Activated B cell treated with CpG ODN at 0.5 μM for 24 hours (primary cell): Measurements from ENCODE around the gene GORASP1. TPM values are rescaled to one million over a fixed set of nuclear protein-coding genes. Genes with fewer than 3 reads are reported as not detected.

ENCODE experiments used
- ATAC-seq: fragments of 200-7000 bp; cut with Tn5 transposase; one replicate; pipeline ENCODE4 v1.10.0; 2021; ENCODE audit warnings: low read depth, mild to moderate bottlenecking, moderate library complexity
- CTCF ChIA-PET: fragments of 350-600 bp; sonication (Branson Sonifier 250); formaldehyde crosslinking; loops from one replicate; lab custom pipeline; 2021; ENCODE audit warnings: antibody characterized with exemption; lab: Charles Lee
- POLR2A ChIA-PET: fragments of 350-600 bp; sonication (Branson Sonifier 250); formaldehyde crosslinking; loops from one replicate; lab custom pipeline; 2021; ENCODE audit warnings: antibody characterized with exemption; lab: Charles Lee
- DNase-seq: peaks from one replicate; pipeline ENCODE4 v3.0.0; 2022
- H3K27ac Mint-ChIP-seq: one replicate; pipeline ENCODE4 v1.8.0; 2020; ENCODE audit warnings: mixed read lengths
- H3K27me3 Mint-ChIP-seq: one replicate; pipeline ENCODE4 v1.8.0; 2021; ENCODE audit warnings: mixed read lengths
- H3K36me3 Mint-ChIP-seq: one replicate; pipeline ENCODE4 v1.8.0; 2021; ENCODE audit warnings: low read depth, mixed read lengths
- H3K4me1 Mint-ChIP-seq: one replicate; pipeline ENCODE4 v1.8.0; 2021; ENCODE audit warnings: mixed read lengths
- H3K4me3 Mint-ChIP-seq: one replicate; pipeline ENCODE4 v1.8.0; 2020; ENCODE audit warnings: mild to moderate bottlenecking, mixed read lengths
- H3K9me3 Mint-ChIP-seq: one replicate; pipeline ENCODE4 v1.8.0; 2020; ENCODE audit warnings: mixed read lengths
- intact Hi-C: fragments of 100-400 bp; cut with micrococcal nuclease; formaldehyde crosslinking; loops from one replicate; pipeline ENCODE4 v1.15.1; 2024
- total RNA-seq: library from RNA; stranded (reverse); gene quantifications from 2 replicates; pipeline ENCODE4 v1.2.3, GENCODE V29; 2022
- TF ChIP-seq, protein P1 (sequence below): fragments of 200-600 bp; IDR thresholded peaks from one replicate; pipeline ENCODE4 v1.8.0; 2022; ENCODE audit warnings: antibody characterized with exemption, mild to moderate bottlenecking

Gene GORASP1
- total RNA-seq, result 41.6 and 47.8 TPM in 2 replicates

DNA sequence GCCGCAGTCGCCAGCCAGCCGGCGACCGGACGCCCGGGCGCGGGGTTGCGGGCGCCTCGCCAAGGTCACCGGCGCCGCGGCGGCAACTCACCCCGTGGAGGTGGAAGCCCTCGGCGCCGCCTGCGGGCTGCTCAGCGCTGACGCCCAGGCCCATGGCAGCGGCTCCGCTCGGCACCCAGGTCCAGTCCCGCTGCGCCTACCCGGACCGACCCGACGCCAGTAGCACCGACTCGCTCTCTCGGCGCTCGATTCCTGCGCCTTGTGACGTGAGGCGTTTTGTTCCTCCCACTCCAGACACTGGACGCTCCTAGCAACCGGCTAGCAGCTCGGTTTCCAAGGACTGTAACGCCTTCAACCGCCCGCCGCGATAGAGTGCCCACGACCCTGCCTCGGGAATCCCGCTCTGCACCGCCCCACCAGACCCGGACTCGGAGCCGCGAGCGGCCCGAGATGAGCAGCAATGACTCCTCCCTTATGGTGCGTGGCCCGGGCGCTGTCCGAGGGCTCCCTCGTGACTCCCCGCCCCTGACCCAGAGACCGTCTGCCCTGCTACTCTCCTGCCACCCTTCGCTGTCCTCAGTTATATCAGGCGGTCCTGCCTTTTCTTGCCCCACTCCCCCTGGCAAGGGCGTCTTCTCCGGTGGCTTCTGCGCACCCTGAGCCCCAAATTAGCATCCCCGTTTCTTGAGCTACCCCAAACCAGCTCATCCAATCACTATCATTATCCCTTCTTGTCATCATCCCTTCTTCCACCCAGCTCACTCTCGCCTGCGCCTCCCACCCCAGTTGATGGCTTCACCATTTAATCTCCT is at the start of gene GORASP1, which contains the start of gene TTC21A:
GORASP1 (minus strand) TSS at position 240 of the 812 bp plus-strand sequence; CDS start at position 154, 86 bp downstream.
TTC21A (plus strand) TSS at position 293 of the 812 bp plus-strand sequence; CDS start at position 451, 158 bp downstream.
- peak; percentile 64 for DNase-seq
- peak; percentile 50 for ATAC-seq
- H3K4me1 Mint-ChIP-seq, result peaks cover 62% of the 10 kb centered on the region
- TF ChIP-seq, protein P1, sequence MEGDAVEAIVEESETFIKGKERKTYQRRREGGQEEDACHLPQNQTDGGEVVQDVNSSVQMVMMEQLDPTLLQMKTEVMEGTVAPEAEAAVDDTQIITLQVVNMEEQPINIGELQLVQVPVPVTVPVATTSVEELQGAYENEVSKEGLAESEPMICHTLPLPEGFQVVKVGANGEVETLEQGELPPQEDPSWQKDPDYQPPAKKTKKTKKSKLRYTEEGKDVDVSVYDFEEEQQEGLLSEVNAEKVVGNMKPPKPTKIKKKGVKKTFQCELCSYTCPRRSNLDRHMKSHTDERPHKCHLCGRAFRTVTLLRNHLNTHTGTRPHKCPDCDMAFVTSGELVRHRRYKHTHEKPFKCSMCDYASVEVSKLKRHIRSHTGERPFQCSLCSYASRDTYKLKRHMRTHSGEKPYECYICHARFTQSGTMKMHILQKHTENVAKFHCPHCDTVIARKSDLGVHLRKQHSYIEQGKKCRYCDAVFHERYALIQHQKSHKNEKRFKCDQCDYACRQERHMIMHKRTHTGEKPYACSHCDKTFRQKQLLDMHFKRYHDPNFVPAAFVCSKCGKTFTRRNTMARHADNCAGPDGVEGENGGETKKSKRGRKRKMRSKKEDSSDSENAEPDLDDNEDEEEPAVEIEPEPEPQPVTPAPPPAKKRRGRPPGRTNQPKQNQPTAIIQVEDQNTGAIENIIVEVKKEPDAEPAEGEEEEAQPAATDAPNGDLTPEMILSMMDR, result no peak
- CTCF ChIA-PET, result interaction anchor here (0.8 to 1.8 kb wide), 4 partner anchors 41 to 185 kb away, joined by 3 to 6 read pairs (median 4); no protein-coding TSS in a partner anchor
- peak within 1 kb of the TSS; percentile 98 for H3K4me3 Mint-ChIP-seq
- H3K27me3 Mint-ChIP-seq, result no peaks in the 10 kb centered on the region
- no peaks in the 10 kb centered on the region for H3K9me3 Mint-ChIP-seq
- peaks cover 31% of the 10 kb centered on the region for H3K36me3 Mint-ChIP-seq
- intact Hi-C loops, result loop anchor here (1.0 to 2.0 kb wide), 6 partner anchors 14 to 299 kb away; partner anchors contain the start of gene RPSA
- H3K27ac Mint-ChIP-seq, result peak within 1 kb of the TSS; percentile 91
- POLR2A ChIA-PET, result interaction anchor here (0.8 to 2.5 kb wide), 8 partner anchors 17 to 299 kb away, joined by 3 to 10 read pairs (median 6); partner anchors contain the start of gene RPSA

DNA sequence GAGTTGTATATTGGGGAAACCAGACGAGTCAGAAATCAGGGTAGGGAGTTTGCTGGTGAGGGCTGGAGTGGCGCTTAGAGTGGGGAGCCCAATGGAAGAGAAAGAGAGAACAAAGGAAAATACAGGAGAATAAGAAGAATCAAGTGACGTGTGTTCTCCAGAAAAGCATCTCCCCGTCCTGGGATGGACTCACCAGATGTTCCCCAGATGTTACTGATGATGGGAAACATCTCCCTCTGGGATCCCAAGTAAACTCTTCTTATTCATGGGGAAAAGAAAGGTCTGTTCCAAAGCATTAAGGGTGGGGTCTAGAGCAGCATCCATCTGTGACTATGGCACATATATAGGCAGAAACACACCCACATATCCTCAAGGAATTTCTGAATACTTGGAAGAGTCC is 49.0 kb upstream of the GORASP1 start:
- TF ChIP-seq, protein P1, result no peak
- peaks cover 8% of the 10 kb centered on the region for H3K36me3 Mint-ChIP-seq
- H3K27me3 Mint-ChIP-seq, result no peaks in the 10 kb centered on the region
- ATAC-seq (no peak), DNase-seq (no peak)
- POLR2A ChIA-PET, result interaction anchor here (0.6 kb wide), 1 partner anchor 9 kb away, joined by 5 read pairs; no protein-coding TSS in a partner anchor
- H3K4me1 Mint-ChIP-seq, result peaks cover 20% of the 10 kb centered on the region
- intact Hi-C loops, result no loop called here
- no peaks in the 10 kb centered on the region for H3K9me3 Mint-ChIP-seq
- CTCF ChIA-PET, result interaction anchor here (1.6 kb wide), 1 partner anchor 21 kb away, joined by 3 read pairs; no protein-coding TSS in a partner anchor
- H3K4me3 Mint-ChIP-seq, result no peak overlapping the region
- H3K27ac Mint-ChIP-seq, result no peak overlapping the region

DNA sequence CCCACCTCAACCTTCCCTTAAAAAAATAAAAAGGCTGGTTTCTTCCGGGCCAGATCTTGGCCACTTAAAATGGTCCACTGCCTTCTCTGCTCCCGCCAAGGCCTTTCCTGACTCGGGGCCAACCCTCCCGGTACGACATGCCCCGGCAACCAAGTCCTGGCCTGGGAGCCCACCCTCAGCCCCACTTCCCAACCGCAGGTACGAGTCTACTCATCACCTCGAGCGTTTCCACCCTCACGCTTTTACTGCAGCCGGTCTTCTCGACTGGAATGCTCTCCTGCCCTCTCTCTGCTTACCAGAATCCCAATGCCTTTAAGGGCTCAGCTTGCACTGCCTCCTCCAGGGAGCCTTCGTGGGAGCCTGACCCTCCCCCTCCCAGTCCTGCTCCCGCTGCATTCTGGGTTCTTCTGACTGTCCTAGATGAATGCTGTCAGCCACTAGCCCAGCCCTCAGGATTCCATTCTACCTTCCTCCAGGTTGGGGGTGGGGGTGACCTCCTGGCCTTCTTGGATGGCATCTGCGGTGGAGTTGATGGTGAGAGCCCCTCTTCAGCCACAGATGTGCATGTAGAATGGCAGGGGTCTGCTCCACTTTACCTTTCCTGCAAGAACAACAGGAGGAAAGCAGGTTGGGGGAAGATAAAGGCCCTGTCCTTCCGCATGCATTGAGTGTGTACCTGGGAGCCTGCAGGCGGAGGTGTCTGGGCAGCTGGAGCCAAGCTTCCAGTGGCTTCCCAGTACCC is 47.0 kb upstream of the GORASP1 start:
- Mint-ChIP-seq H3K4me3 (peak overlapping the region; percentile 66), H3K27me3 (no peaks in the 10 kb centered on the region), H3K9me3 (no peaks in the 10 kb centered on the region), H3K36me3 (peaks cover 8% of the 10 kb centered on the region), H3K4me1 (peaks cover 40% of the 10 kb centered on the region), H3K27ac (peak overlapping the region; percentile 59)
- TF ChIP-seq, protein P1, result no peak
- intact Hi-C loops, result no loop called here
- ATAC-seq (no peak), DNase-seq (no peak)
- POLR2A ChIA-PET, result interaction anchor here (0.9 kb wide), 1 partner anchor 31 kb away, joined by 4 read pairs; no protein-coding TSS in a partner anchor
- CTCF ChIA-PET, result no interaction called here

DNA sequence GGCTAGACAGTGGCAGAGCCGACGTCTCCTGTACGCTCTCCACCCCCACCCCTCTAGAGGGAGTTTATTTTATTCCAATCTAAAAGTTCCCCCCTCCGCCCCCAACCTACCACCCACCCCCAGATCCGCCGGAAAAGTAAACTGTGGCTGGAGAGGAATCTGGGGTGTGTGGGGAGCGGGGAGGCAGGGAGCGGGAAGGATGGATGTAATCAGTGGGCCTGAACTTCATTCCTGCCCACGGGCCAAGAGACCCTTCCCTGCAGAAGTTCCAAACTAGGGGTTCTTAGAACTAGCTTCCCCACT is 46.5 kb upstream of the GORASP1 start:
- H3K4me1 Mint-ChIP-seq, result peaks cover 45% of the 10 kb centered on the region
- intact Hi-C loops, result no loop called here
- POLR2A ChIA-PET, result interaction anchor here (0.9 kb wide), 1 partner anchor 30 kb away, joined by 4 read pairs; no protein-coding TSS in a partner anchor

More for the DNA sequence above, 46.5 kb upstream of the GORASP1 start:
- H3K36me3 Mint-ChIP-seq, result peaks cover 10% of the 10 kb centered on the region
- CTCF ChIA-PET, result no interaction called here
- ATAC-seq (no peak), DNase-seq (no peak)
- TF ChIP-seq, protein P1, result no peak
- no peaks in the 10 kb centered on the region for H3K27me3 Mint-ChIP-seq
- peak overlapping the region; percentile 66 for H3K4me3 Mint-ChIP-seq
- H3K9me3 Mint-ChIP-seq, result no peaks in the 10 kb centered on the region
- H3K27ac Mint-ChIP-seq, result peak overlapping the region; percentile 44
